WTC11 (cell line): Measurements from ENCODE around the gene UBASH3B. TPM values are rescaled to one million over a fixed set of nuclear protein-coding genes. Genes with fewer than 3 reads are reported as not detected.

Experiments used
- ATAC-seq: fragments of 200-7000 bp; cut with Tn5 transposase; 2 replicates; pipeline ENCODE4 v1.10.0; 2021; ENCODE audit warnings: mild to moderate bottlenecking, moderate library complexity
- CTCF ChIA-PET: fragments of 300-600 bp; sonication (Branson Sonifier 250); formaldehyde crosslinking; loops from one replicate; lab custom pipeline; 2021; ENCODE audit warnings: antibody characterized with exemption; lab: Charles Lee
- POLR2A ChIA-PET: fragments of 350-600 bp; sonication (Branson Sonifier 250); formaldehyde crosslinking; loops from one replicate; lab custom pipeline; 2021; ENCODE audit warnings: antibody characterized with exemption; lab: Charles Lee
- DNase-seq: peaks from one replicate; pipeline ENCODE4 v3.0.0; 2021; ENCODE audit warnings: low spot score
- H3K27ac Mint-ChIP-seq: 2 replicates; pipeline ENCODE4 v1.8.0; 2021; ENCODE audit warnings: mixed read lengths
- H3K27me3 Mint-ChIP-seq: 2 replicates; pipeline ENCODE4 v1.8.0; 2021; ENCODE audit warnings: low read depth, mild to moderate bottlenecking, moderate library complexity, mixed read lengths
- H3K36me3 Mint-ChIP-seq: 2 replicates; pipeline ENCODE4 v1.8.0; 2021; ENCODE audit warnings: mixed read lengths
- H3K4me1 Mint-ChIP-seq: 2 replicates; pipeline ENCODE4 v1.8.0; 2022; ENCODE audit warnings: mixed read lengths
- H3K4me3 Mint-ChIP-seq: 2 replicates; pipeline ENCODE4 v1.8.0; 2021; ENCODE audit warnings: mild to moderate bottlenecking, moderate library complexity, mixed read lengths
- H3K9me3 Mint-ChIP-seq: 2 replicates; pipeline ENCODE4 v1.8.0; 2021; ENCODE audit warnings: mixed read lengths
- AR ChIP-seq: fragments of 250-450 bp; sonication (Bioruptor Pico); IDR thresholded peaks from 2 replicates; pipeline ENCODE4 v1.9.0; 2021; ENCODE audit warnings: mild to moderate bottlenecking
- ETV6 ChIP-seq: sonication (generic); formaldehyde crosslinking; IDR thresholded peaks from 2 replicates; pipeline ENCODE4 v1.8.1; 2022; ENCODE audit warnings: mild to moderate bottlenecking, missing genetic modification reagents
- FOXP1 ChIP-seq: sonication (generic); formaldehyde crosslinking; IDR thresholded peaks from 2 replicates; pipeline ENCODE4 v1.8.0; 2022; ENCODE audit warnings: missing genetic modification reagents, mild to moderate bottlenecking, moderate library complexity, borderline replicate concordance
- HMGA2 ChIP-seq: fragments of 250-450 bp; sonication (Bioruptor Pico); IDR thresholded peaks from 2 replicates; pipeline ENCODE4 v1.4.0; 2021; ENCODE audit warnings: mild to moderate bottlenecking, moderate library complexity
- NFATC4 ChIP-seq: fragments of 250-450 bp; sonication (Bioruptor Pico); IDR thresholded peaks from 2 replicates; pipeline ENCODE4 v1.9.0; 2021; ENCODE audit warnings: mild to moderate bottlenecking
- PRDM15 ChIP-seq: sonication (generic); formaldehyde crosslinking; IDR thresholded peaks from 2 replicates; pipeline ENCODE4 v1.8.0; 2022; ENCODE audit warnings: missing genetic modification reagents
- RORB ChIP-seq: fragments of 250-450 bp; sonication (Bioruptor Pico); IDR thresholded peaks from 2 replicates; pipeline ENCODE4 v1.9.0; 2021; ENCODE audit warnings: mild to moderate bottlenecking
- TEAD4 ChIP-seq: sonication (generic); formaldehyde crosslinking; IDR thresholded peaks from 2 replicates; pipeline ENCODE4 v1.8.0; 2022; ENCODE audit warnings: mild to moderate bottlenecking, missing genetic modification reagents
- USF2 ChIP-seq: sonication (generic); formaldehyde crosslinking; IDR thresholded peaks from 2 replicates; pipeline ENCODE4 v1.8.1; 2023; ENCODE audit warnings: mild to moderate bottlenecking, missing genetic modification reagents, moderate library complexity
- ZNF138 ChIP-seq: sonication (generic); formaldehyde crosslinking; conservative IDR thresholded peaks from 2 replicates; pipeline ENCODE4 v1.8.1; 2022; ENCODE audit warnings: mild to moderate bottlenecking, moderate library complexity, missing genetic modification reagents
- ZNF671 ChIP-seq: fragments of 250-450 bp; sonication (Bioruptor Pico); IDR thresholded peaks from 2 replicates; pipeline ENCODE4 v1.8.0; 2021; ENCODE audit warnings: mild to moderate bottlenecking
- total RNA-seq: library from RNA; stranded (reverse); gene quantifications from 3 replicates; pipeline ENCODE4 v1.2.3, GENCODE V29; 2021
- TF ChIP-seq, protein P1 (sequence below): fragments of 250-450 bp; sonication (Bioruptor Pico); IDR thresholded peaks from 2 replicates; pipeline ENCODE4 v1.9.0; 2021; ENCODE audit warnings: mild to moderate bottlenecking, borderline replicate concordance
- TF ChIP-seq, protein P2 (sequence below): sonication (generic); formaldehyde crosslinking; IDR thresholded peaks from 2 replicates; pipeline ENCODE4 v1.8.0; 2022; ENCODE audit warnings: mild to moderate bottlenecking, missing genetic modification reagents
- TF ChIP-seq, protein P3 (sequence below): sonication (generic); formaldehyde crosslinking; IDR thresholded peaks from 2 replicates; pipeline ENCODE4 v1.8.1; 2023; ENCODE audit warnings: mild to moderate bottlenecking, moderate library complexity, missing genetic modification reagents
- TF ChIP-seq, protein P4 (sequence below): fragments of 250-450 bp; sonication (Bioruptor Pico); IDR thresholded peaks from 2 replicates; pipeline ENCODE4 v1.9.0; 2021; ENCODE audit warnings: moderate library complexity, mild to moderate bottlenecking, inconsistent platforms, borderline replicate concordance

UBASH3B gene
- total RNA-seq, 1 experiment from 2014 or later: 21.1 TPM

DNA sequence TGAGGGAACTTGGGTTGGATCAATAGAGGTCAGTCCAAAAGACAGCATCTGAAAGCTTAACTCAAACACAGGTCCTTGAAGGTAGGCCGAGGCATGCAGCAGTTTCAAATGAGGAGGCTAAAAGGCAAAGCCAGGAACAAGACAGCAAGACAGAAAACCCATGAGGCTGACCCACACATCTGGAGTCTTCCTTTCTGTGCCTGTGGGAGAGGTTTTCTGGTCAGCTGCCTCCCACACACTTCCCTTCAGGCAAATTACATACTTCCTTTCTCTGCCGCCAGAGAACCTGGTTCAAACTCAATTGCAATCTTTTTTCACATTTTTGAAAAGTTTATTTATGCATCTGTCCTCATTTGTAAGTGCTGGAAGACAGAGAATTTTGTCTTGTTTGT is 153.0 kb downstream of the UBASH3B start (continued):
- no peak for TF ChIP-seq USF2 (CRISPR knock-in tag)
- TF ChIP-seq, all 79 proteins: peak for 0

DNA sequence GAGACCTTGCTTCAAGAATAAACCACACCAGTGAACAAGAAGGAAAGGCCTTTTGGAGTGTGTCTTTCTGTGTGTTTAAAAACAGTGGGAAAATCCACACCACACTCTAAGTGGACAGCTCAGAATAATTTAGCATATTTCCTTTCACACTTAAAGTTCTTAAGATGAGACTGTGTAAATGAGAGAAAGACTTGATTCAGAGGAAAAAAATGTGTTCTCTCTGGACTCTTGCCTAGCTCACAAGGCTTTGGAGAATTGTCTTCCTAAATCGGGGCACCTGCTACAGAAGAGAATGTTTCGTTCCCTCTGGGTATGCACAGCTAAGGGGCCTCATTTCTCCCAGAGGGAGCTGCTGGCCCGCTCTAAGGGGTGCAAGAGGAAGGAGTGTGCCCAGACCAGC is 154.3 kb downstream of the UBASH3B start:
- ChIA-PET CTCF (interaction anchor here (2.8 kb wide), 1 partner anchor 13 kb away, joined by 10 read pairs; no protein-coding TSS in a partner anchor), POLR2A (no interaction called here)
- no peaks in the 10 kb centered on the region for H3K27me3 Mint-ChIP-seq
- no peaks in the 10 kb centered on the region for H3K9me3 Mint-ChIP-seq
- TF ChIP-seq RORB (CRISPR knock-in tag) (no peak), ZNF138 (CRISPR knock-in tag) (no peak), HMGA2 (CRISPR knock-in tag) (no peak), TEAD4 (no peak), PRDM15 (CRISPR knock-in tag) (no peak), NFATC4 (CRISPR knock-in tag) (no peak), FOXP1 (CRISPR knock-in tag) (no peak), ZNF671 (CRISPR knock-in tag) (no peak), ETV6 (no peak), AR (CRISPR knock-in tag) (no peak)
- TF ChIP-seq, protein P1, sequence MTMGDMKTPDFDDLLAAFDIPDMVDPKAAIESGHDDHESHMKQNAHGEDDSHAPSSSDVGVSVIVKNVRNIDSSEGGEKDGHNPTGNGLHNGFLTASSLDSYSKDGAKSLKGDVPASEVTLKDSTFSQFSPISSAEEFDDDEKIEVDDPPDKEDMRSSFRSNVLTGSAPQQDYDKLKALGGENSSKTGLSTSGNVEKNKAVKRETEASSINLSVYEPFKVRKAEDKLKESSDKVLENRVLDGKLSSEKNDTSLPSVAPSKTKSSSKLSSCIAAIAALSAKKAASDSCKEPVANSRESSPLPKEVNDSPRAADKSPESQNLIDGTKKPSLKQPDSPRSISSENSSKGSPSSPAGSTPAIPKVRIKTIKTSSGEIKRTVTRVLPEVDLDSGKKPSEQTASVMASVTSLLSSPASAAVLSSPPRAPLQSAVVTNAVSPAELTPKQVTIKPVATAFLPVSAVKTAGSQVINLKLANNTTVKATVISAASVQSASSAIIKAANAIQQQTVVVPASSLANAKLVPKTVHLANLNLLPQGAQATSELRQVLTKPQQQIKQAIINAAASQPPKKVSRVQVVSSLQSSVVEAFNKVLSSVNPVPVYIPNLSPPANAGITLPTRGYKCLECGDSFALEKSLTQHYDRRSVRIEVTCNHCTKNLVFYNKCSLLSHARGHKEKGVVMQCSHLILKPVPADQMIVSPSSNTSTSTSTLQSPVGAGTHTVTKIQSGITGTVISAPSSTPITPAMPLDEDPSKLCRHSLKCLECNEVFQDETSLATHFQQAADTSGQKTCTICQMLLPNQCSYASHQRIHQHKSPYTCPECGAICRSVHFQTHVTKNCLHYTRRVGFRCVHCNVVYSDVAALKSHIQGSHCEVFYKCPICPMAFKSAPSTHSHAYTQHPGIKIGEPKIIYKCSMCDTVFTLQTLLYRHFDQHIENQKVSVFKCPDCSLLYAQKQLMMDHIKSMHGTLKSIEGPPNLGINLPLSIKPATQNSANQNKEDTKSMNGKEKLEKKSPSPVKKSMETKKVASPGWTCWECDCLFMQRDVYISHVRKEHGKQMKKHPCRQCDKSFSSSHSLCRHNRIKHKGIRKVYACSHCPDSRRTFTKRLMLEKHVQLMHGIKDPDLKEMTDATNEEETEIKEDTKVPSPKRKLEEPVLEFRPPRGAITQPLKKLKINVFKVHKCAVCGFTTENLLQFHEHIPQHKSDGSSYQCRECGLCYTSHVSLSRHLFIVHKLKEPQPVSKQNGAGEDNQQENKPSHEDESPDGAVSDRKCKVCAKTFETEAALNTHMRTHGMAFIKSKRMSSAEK (CRISPR knock-in tag): no peak
- TF ChIP-seq, protein P2, sequence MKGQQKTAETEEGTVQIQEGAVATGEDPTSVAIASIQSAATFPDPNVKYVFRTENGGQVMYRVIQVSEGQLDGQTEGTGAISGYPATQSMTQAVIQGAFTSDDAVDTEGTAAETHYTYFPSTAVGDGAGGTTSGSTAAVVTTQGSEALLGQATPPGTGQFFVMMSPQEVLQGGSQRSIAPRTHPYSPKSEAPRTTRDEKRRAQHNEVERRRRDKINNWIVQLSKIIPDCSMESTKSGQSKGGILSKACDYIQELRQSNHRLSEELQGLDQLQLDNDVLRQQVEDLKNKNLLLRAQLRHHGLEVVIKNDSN (CRISPR knock-in tag): no peak
- TF ChIP-seq, protein P3, sequence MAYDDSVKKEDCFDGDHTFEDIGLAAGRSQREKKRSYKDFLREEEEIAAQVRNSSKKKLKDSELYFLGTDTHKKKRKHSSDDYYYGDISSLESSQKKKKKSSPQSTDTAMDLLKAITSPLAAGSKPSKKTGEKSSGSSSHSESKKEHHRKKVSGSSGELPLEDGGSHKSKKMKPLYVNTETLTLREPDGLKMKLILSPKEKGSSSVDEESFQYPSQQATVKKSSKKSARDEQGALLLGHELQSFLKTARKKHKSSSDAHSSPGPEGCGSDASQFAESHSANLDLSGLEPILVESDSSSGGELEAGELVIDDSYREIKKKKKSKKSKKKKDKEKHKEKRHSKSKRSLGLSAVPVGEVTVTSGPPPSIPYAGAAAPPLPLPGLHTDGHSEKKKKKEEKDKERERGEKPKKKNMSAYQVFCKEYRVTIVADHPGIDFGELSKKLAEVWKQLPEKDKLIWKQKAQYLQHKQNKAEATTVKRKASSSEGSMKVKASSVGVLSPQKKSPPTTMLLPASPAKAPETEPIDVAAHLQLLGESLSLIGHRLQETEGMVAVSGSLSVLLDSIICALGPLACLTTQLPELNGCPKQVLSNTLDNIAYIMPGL (CRISPR knock-in tag): no peak
- TF ChIP-seq, protein P4, sequence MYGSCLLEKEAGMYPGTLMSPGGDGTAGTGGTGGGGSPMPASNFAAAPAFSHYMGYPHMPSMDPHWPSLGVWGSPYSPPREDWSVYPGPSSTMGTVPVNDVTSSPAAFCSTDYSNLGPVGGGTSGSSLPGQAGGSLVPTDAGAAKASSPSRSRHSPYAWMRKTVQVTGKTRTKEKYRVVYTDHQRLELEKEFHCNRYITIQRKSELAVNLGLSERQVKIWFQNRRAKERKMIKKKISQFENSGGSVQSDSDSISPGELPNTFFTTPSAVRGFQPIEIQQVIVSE: no peak
- ATAC-seq (no peak), DNase-seq (no peak)
- no peaks in the 10 kb centered on the region for H3K36me3 Mint-ChIP-seq
- no peak overlapping the region for H3K4me3 Mint-ChIP-seq
- no peak overlapping the region for H3K27ac Mint-ChIP-seq
- peaks cover 63% of the 10 kb centered on the region for H3K4me1 Mint-ChIP-seq
